Fibroblast of lung (primary cell): Measurements from ENCODE around the gene PHF2.

Source experiments
- EZH2 ChIP-seq: IDR thresholded peaks from 2 replicates; pipeline ENCODE4 v1.5.1; 2012; ENCODE audit warnings: low read length, control low read depth, mild to moderate bottlenecking; ENCODE audit errors: missing control alignments
- TF ChIP-seq, protein P1 (sequence below), 2 donors: IDR thresholded peaks in 1 of 2; conservative IDR thresholded peaks in 1 of 2; 1 replicate in 1 of 2; 2 replicates in 1 of 2; pipeline ENCODE4 v1.5.1; 2011 to 2012; ENCODE audit warnings: low read length in 2 of 2, control low read depth in 1 of 2, inconsistent platforms in 1 of 2, low read depth in 1 of 2, mild to moderate bottlenecking in 1 of 2

DNA sequence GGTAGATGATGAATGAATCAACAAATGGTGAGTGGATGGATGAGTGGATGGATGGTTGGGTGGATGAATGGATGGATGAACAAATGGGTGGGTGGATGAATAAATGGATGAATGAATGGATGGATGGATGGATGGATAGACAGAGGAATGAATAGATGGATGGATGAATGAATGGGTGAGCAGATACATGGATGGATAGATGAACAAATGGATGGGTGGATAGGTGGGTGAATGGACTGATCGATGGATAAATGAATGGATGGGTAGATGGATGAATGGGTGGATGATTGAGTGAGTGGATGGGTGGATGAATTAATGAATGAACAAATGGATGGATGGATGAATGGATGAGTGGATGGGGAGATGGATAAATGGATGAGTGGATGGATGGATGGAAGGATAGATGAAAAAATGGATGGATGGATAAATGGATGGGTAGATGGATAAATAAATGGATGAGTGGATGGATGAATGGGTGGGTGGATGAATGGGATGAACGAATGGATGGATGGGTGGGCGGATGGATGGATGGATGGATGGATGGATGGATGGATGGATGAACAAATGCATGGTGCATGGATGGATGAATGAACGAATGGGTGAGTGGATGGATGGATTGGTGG lies 85.7 kb downstream of the PHF2 start:
- TF ChIP-seq, protein P1, sequence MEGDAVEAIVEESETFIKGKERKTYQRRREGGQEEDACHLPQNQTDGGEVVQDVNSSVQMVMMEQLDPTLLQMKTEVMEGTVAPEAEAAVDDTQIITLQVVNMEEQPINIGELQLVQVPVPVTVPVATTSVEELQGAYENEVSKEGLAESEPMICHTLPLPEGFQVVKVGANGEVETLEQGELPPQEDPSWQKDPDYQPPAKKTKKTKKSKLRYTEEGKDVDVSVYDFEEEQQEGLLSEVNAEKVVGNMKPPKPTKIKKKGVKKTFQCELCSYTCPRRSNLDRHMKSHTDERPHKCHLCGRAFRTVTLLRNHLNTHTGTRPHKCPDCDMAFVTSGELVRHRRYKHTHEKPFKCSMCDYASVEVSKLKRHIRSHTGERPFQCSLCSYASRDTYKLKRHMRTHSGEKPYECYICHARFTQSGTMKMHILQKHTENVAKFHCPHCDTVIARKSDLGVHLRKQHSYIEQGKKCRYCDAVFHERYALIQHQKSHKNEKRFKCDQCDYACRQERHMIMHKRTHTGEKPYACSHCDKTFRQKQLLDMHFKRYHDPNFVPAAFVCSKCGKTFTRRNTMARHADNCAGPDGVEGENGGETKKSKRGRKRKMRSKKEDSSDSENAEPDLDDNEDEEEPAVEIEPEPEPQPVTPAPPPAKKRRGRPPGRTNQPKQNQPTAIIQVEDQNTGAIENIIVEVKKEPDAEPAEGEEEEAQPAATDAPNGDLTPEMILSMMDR (conservative IDR thresholded peaks at IDR 0.05 in 1 of 2, IDR thresholded peaks at IDR 0.05 in 1 of 2; ENCODE audit: low read depth in 1 of 2, low read length in 2 of 2): no peak
- no peak for TF ChIP-seq EZH2
